AG09319 (cell line): ENCODE results near the gene MICU1.
"Not testable (repeated sequence)": the region's sequence is repeated elsewhere in the genome, so short reads cannot be mapped to it uniquely, and the experiment has no call there.

Experiments used
- DNase-seq: peaks from one replicate; pipeline ENCODE4 v3.0.0-alpha.2; 2010; ENCODE audit warnings: low read depth; ENCODE audit errors: extremely low read depth
- TF ChIP-seq, protein P1 (sequence below): IDR thresholded peaks from 2 replicates; pipeline ENCODE4 v1.5.1; 2011; ENCODE audit warnings: low read depth, mild to moderate bottlenecking, inconsistent platforms, low read length, moderate library complexity

Gene MICU1

DNA sequence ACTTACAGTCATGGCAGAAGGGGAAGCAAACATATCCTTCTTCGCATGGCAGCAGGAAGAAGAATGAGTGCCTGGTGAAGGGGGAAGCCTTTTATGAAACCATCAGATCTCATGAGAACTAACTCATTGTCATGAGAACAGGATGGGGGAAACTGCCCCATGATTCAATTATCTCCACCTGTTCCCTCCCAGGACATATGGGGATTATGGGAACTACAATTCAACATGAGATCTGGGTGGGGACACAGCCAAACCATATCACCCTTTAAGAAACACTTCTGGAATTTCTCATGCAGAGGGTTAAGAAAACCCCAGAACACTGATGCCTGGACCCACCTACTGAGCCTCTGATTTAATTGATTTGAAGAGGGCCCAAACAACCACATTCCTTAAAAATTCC, 207.9 kb downstream of the MICU1 start:
- DNase-seq = no peak
- TF ChIP-seq, protein P1, sequence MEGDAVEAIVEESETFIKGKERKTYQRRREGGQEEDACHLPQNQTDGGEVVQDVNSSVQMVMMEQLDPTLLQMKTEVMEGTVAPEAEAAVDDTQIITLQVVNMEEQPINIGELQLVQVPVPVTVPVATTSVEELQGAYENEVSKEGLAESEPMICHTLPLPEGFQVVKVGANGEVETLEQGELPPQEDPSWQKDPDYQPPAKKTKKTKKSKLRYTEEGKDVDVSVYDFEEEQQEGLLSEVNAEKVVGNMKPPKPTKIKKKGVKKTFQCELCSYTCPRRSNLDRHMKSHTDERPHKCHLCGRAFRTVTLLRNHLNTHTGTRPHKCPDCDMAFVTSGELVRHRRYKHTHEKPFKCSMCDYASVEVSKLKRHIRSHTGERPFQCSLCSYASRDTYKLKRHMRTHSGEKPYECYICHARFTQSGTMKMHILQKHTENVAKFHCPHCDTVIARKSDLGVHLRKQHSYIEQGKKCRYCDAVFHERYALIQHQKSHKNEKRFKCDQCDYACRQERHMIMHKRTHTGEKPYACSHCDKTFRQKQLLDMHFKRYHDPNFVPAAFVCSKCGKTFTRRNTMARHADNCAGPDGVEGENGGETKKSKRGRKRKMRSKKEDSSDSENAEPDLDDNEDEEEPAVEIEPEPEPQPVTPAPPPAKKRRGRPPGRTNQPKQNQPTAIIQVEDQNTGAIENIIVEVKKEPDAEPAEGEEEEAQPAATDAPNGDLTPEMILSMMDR = no peak

DNA sequence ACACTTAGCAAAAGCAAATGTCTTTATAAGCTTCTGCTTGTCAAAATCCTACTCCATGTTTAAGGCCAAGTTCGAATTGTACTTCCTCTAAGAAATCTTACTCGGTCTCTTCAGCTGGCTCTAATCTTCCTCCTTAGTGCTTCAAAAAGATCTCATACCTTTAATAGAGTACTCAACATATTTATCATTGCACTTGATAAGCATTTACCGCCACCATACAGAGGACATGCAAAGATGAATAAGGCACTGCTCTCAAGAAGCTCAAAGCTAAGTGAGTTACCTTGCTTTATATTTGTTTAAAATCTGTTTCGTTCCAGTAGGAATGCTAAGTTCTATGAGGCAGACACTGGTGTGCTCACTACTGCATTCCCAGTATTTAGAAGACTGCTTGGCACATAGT, 209.2 kb downstream of the MICU1 start:
- no peak for DNase-seq
- TF ChIP-seq, protein P1 = no peak

DNA sequence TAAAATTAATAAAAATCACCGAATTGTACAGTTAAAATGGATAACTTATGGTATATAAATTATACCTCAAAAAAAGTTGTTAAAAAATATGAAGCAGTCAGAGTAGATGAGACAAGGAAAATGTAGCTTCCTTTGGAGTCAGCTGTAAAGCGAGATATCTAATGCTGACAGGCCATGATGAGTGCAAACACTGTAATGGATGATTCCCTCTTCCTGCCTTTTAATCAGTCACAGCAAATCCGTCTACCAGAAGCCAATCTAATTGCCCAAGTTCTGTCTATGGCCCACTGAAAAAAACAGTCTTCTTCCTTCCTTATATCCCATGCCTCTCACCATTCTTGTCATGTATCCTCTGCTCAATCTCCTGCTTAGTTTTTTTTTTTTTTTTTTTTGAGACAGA, 211.2 kb downstream of the MICU1 start:
- no peak for DNase-seq
- TF ChIP-seq, protein P1 = no peak

DNA sequence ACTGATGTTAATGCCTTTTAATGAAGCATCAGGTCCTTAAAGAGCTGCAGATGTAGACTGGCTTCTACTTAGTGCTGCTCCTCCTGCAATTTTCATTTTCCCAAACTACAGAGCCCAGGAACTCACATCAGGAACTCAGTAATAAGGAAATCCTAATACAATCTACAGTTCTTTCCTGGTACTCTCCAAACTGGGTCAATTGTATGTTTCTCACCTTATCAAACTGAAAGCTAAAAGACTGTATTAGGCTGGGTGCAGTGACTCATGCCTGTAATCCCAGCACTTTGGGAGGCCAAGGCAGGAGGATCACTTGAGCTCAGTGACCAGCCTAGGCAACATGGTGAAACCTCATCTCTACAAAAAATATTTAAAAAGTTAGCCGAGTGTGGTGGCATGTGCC, 216.7 kb downstream of the MICU1 start:
- TF ChIP-seq, protein P1 = no peak
- DNase-seq = no peak

DNA sequence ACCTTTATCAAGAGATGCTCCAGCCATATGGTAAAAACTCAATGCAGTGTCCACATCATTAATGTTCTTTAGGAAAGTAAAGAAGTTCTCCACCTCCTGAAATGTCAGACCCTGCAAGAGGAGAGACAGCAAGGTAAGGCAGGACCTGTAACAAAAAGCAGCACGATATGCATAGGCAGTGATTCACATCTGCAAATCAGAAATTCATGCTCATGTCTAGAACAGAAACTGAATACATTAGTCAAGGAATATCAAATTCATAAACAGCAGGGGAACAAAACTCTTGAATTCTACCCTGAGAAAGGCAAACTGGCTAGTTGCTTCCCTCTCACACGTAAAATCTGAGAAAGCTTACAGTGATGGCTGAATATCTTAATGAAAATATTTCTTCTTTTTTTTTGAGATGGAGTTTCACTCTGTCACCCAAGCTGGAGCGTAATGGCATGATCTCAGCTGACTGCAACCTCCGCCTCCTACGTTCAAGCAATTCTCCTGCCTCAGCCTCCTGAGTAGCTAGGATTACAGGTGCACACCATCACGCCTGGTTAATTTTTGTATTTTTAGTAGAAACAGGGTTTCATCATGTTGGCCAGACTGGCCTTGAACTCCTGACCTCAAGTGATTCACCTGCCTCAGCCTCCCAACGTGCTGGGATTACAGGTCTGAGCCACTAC, 217.8 kb downstream of the MICU1 start:
- DNase-seq = no peak
- TF ChIP-seq, protein P1 = no peak

DNA sequence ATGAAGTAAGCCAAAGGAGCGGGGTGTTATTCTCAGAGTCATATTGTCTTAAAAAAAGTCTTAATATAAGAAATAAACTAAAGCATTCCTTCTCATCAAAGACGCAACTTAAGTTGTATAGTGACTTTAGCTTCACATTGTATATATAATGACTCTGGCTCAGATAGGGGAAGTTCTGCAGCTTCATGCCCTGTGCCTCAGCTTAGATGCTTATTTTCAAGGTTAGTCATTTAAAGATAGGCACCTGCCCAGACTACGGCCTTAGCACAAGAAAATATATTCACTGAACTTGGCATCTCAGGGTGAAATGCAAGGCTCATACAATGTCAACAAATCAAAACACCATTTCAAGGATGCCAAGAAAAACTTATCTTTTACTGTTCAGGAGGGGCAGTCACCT, 218.4 kb downstream of the MICU1 start:
- DNase-seq = no peak
- TF ChIP-seq, protein P1 = no peak

DNA sequence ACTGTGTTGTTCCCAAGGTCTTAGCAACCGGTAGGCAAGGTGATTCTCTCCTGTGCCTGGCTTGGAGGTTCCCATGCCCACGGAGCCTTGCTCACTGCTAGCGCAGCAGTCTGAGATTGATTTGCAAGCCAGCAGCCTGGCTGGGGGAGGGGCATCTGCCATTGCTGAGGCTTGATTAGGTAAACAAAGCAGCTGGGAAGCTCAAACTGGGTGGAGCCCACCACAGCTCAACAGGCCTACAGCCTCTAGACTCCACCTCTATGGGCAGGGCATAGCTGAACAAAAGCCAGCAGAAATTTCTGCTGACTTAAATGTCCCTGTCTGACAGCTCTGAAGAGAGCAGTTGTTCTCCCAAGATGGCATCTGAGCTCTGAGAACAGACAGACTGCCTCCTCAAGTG, 230.3 kb downstream of the MICU1 start:
- not testable (repeated sequence) for DNase-seq

DNA sequence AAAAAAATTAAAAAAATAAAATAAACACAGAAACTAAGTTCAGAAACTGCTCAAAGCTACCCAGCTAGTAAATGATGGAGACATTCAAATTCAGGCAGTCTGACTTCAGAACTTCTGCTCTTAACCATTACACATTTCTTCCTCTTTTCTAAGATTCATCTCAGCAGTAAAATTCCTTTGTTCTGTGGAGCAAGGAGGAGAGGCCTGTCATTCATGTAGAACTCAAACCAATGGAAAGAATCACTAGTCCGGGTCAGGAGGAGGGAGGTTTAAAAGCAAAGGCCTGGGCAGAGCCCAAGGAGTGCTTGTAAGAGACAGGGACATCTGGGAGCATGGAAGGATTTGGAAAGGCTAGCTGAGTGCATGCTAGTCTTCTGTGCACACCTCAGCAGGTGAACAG, 233.3 kb downstream of the MICU1 start:
- TF ChIP-seq, protein P1 = no peak
- no peak for DNase-seq
